Upper lobe of right lung (tissue), 1 donor: ENCODE results near the gene CFAP299. TPM values are rescaled to one million over a fixed set of nuclear protein-coding genes. Genes with fewer than 3 reads are reported as not detected.
"Not testable (repeated sequence)": the region's sequence is repeated elsewhere in the genome, so short reads cannot be mapped to it uniquely, and the experiment has no call there.

Experiments
- ATAC-seq: fragments of 200-7000 bp; cut with Tn5 transposase; one replicate; pipeline ENCODE4 v1.9.1; 2020; ENCODE audit warnings: mild to moderate bottlenecking, moderate library complexity
- DNase-seq: peaks from one replicate; pipeline ENCODE4 v3.0.0-alpha.2; 2020
- H3K27ac ChIP-seq: fragments of 200-600 bp; one replicate; pipeline ENCODE4 v1.8.0; 2022
- H3K27me3 ChIP-seq: fragments of 200-600 bp; one replicate; pipeline ENCODE4 v1.8.0; 2022; ENCODE audit warnings: mild to moderate bottlenecking
- H3K36me3 ChIP-seq: fragments of 200-600 bp; one replicate; pipeline ENCODE4 v1.8.0; 2022
- H3K4me1 ChIP-seq: fragments of 200-600 bp; one replicate; pipeline ENCODE4 v1.8.0; 2022
- H3K4me3 ChIP-seq: fragments of 200-600 bp; one replicate; pipeline ENCODE4 v1.8.0; 2022; ENCODE audit warnings: mild to moderate bottlenecking
- H3K9me3 ChIP-seq: fragments of 200-600 bp; one replicate; pipeline ENCODE4 v1.8.0; 2022
- intact Hi-C: fragments of 100-400 bp; cut with DNase I; formaldehyde crosslinking; loops from one replicate; pipeline ENCODE4 v1.11.0; 2022
- total RNA-seq: library from RNA; stranded (reverse); fragmentation: NEBNext Ultra II Directional; extraction: Animal tissue kit (Norgen Biotek cat#: 25700); gene quantifications from one replicate; pipeline ENCODE4 v1.2.1, GENCODE V29; 2021
- TF ChIP-seq, protein P1 (sequence below): fragments of 200-600 bp; IDR thresholded peaks from one replicate; pipeline ENCODE4 v1.8.0; 2022; ENCODE audit warnings: antibody characterized with exemption
- donor health status: DM: no; HTN: yes; CAD: no; lungs with severe emphysema.

CFAP299 gene
- total RNA-seq, 1 donor from 2014 or later = not detected

DNA sequence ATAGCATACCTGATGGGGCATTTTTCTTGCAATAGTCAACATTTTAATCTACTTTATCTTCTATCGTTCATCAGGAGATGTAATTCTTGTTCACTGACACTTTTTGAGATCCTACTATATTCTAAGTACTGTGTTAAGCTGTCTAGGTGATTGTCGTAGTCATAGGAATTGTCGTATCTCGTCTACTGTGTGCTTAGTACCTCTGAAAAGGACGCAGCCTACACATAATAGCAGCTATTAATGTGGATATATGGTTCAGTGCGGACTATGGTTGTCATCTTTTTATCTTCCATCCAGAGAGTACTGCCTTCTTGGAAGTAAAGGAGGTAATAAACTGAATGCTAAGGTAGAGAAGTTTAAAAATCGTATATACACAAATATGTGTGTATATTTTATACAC is 21.9 kb upstream of the CFAP299 start:
- Histone ChIP-seq H3K4me1 (no peaks in the 10 kb centered on the region), H3K4me3 (no peak overlapping the region), H3K9me3 (no peaks in the 10 kb centered on the region), H3K27me3 (peaks cover 4% of the 10 kb centered on the region), H3K27ac (no peak overlapping the region), H3K36me3 (no peaks in the 10 kb centered on the region)
- DNase-seq (no peak), ATAC-seq (no peak)
- TF ChIP-seq, protein P1, sequence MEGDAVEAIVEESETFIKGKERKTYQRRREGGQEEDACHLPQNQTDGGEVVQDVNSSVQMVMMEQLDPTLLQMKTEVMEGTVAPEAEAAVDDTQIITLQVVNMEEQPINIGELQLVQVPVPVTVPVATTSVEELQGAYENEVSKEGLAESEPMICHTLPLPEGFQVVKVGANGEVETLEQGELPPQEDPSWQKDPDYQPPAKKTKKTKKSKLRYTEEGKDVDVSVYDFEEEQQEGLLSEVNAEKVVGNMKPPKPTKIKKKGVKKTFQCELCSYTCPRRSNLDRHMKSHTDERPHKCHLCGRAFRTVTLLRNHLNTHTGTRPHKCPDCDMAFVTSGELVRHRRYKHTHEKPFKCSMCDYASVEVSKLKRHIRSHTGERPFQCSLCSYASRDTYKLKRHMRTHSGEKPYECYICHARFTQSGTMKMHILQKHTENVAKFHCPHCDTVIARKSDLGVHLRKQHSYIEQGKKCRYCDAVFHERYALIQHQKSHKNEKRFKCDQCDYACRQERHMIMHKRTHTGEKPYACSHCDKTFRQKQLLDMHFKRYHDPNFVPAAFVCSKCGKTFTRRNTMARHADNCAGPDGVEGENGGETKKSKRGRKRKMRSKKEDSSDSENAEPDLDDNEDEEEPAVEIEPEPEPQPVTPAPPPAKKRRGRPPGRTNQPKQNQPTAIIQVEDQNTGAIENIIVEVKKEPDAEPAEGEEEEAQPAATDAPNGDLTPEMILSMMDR = no peak
- intact Hi-C loops = no loop called here

DNA sequence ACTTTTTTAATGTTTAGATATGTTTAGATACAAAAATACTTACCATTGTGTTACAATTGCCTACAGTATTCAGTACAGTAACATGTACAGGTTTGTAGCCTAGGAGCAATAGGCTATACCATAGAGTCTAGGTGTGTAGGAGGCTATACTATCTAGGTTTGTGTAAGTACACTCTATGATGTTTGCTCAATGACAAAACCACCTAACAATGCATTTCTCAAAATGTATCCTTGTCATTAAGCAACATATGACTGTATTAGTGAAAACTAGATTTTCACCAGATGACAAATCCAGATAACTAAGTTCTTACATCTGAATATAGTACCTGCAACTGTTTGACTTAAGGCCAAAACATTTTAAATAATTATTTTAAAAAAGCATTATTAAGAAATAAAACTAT is 19.7 kb upstream of the CFAP299 start:
- H3K4me3 ChIP-seq, ATAC-seq, H3K36me3 ChIP-seq, intact Hi-C loops, H3K9me3 ChIP-seq, H3K4me1 ChIP-seq, DNase-seq, H3K27ac ChIP-seq, H3K27me3 ChIP-seq: not testable (repeated sequence)

DNA sequence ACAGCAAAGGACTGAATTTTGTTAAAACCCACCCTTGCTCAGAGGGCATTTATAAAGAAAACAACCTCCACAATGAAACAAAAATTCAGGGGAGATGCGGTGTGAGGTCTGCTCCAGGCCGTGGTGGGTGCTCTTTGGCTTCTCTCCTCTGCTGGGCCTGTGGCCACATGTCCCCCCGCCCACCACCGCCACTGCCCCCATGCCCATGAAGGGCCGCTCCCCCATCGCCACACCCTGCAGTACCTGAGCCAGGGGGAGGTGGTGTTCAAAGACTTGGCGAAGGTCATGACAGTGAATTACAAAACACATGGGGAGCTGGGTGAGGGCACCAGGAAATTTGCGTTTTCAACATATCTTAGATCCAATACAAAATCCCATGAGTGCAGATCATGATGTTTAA is 14.2 kb upstream of the CFAP299 start:
- no peak for DNase-seq
- H3K27ac ChIP-seq = no peak overlapping the region
- H3K9me3 ChIP-seq = no peaks in the 10 kb centered on the region
- ATAC-seq = no peak
- H3K4me1 ChIP-seq = no peaks in the 10 kb centered on the region
- no peaks in the 10 kb centered on the region for H3K36me3 ChIP-seq
- H3K4me3 ChIP-seq = no peak overlapping the region
- intact Hi-C loops = no loop called here
- TF ChIP-seq, protein P1 = no peak
- no peaks in the 10 kb centered on the region for H3K27me3 ChIP-seq

DNA sequence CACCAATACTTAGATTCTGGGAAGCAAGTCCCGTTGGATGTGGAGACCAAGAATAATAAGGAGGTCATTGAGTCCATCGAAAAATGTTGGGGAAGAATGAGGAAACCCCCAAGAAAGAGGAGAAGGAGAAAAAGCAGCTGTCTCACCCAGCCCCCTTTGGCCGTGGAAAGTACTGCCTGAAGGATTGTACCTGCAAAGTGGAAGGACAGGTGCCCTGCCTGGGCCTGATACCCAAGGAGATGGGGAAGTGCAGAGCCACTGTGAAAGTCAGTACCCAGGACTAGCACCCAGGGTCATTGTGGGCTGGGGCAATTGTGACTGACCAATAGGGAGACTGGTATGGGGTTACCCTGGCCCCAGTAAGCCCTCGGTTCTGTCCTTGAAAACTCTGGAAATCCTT is 13.8 kb upstream of the CFAP299 start:
- intact Hi-C loops = no loop called here
- H3K4me3 ChIP-seq = no peak overlapping the region
- no peak for DNase-seq
- H3K4me1 ChIP-seq = no peaks in the 10 kb centered on the region
- ATAC-seq = no peak
- no peak overlapping the region for H3K27ac ChIP-seq
- H3K9me3 ChIP-seq = no peaks in the 10 kb centered on the region
- TF ChIP-seq, protein P1 = no peak
- H3K27me3 ChIP-seq = no peaks in the 10 kb centered on the region
- no peaks in the 10 kb centered on the region for H3K36me3 ChIP-seq

DNA sequence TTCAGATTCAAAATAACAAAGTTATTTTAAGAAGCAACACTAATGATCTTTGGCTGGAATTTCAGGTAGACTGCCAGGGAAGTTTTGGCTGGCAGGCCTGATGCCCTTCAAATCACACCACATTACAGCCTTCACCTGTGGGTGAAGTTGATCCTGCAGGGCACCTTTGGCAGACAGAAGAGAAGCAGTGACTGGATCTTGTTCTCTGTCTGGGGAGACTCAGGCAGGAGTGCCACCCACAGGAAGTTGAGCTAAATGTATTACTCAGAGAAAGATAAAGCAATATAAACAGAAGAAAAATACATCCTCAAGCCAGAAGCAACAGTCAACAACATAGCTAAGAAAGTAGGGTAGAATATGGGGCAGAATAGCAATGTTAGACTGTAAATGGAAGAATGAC is 12.8 kb upstream of the CFAP299 start:
- TF ChIP-seq, protein P1 = no peak
- no peaks in the 10 kb centered on the region for H3K4me1 ChIP-seq
- intact Hi-C loops = no loop called here
- H3K27me3 ChIP-seq = no peaks in the 10 kb centered on the region
- peak; percentile 48 for ATAC-seq
- H3K27ac ChIP-seq = no peak overlapping the region
- no peak for DNase-seq
- no peaks in the 10 kb centered on the region for H3K36me3 ChIP-seq
- no peak overlapping the region for H3K4me3 ChIP-seq
- H3K9me3 ChIP-seq = no peaks in the 10 kb centered on the region

DNA sequence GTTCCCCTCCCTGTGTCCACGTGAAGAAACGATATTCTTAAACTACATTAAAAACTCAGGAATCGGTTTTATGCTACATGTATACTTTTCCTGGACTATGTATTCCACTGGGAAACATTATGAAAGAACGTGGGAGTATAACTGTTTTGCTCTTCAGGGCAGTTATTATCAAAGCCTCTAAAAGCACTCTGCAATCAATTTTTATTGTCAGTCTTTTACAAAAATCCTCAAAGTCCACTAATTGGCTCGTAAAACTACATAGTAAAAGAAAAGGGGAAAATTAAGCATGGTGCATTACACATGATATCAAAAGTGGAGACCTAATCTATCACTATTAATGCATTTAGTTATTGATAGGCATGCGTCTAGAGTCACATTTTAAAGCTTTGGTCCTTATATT is 11.4 kb upstream of the CFAP299 start:
- DNase-seq = no peak
- intact Hi-C loops = no loop called here
- Histone ChIP-seq H3K27ac (no peak overlapping the region), H3K36me3 (no peaks in the 10 kb centered on the region), H3K9me3 (no peaks in the 10 kb centered on the region), H3K27me3 (no peaks in the 10 kb centered on the region), H3K4me3 (no peak overlapping the region), H3K4me1 (no peaks in the 10 kb centered on the region)
- TF ChIP-seq, protein P1 = no peak
- no peak for ATAC-seq
